Tibial nerve (tissue), 4 donors: ENCODE data around the gene SUMO3. TPM values are rescaled to one million over a fixed set of nuclear protein-coding genes. Genes with fewer than 3 reads are reported as not detected.

Source experiments
- DNase-seq, 2 donors: peaks; one replicate each; pipeline ENCODE4 v3.0.0-alpha.2; 2019; ENCODE audit warnings: low spot score in 2 of 2
- H3K27ac ChIP-seq, 4 donors: fragments of 200-600 bp; sonication (generic) in 3 of 4; one replicate each; pipeline ENCODE4 v1.5.1; 2017 to 2019; ENCODE audit warnings: mild to moderate bottlenecking in 1 of 4
- H3K27me3 ChIP-seq, 2 donors: fragments of 200-600 bp; sonication (generic) in 1 of 2; one replicate each; pipeline versions ENCODE4 v1.5.1 to v1.6.0; 2017 to 2019
- H3K36me3 ChIP-seq, 3 donors: fragments of 200-600 bp; sonication (generic); one replicate each; pipeline ENCODE4 v1.5.1; 2018 to 2019
- H3K4me1 ChIP-seq, 4 donors: fragments of 200-600 bp; sonication (generic) in 3 of 4; one replicate each; pipeline ENCODE4 v1.5.1; 2017 to 2019
- H3K4me3 ChIP-seq, 4 donors: fragments of 200-600 bp; sonication (generic) in 3 of 4; one replicate each; pipeline ENCODE4 v1.5.1; 2017 to 2019; ENCODE audit warnings: mild to moderate bottlenecking in 1 of 4, moderate library complexity in 1 of 4
- H3K9me3 ChIP-seq, 4 donors: fragments of 200-600 bp; sonication (generic) in 3 of 4; one replicate each; pipeline ENCODE4 v1.5.1; 2017 to 2019
- EP300 ChIP-seq, 2 donors: sonication (generic); formaldehyde crosslinking; IDR thresholded peaks; one replicate each; pipeline ENCODE4 v1.6.1; 2017; ENCODE audit warnings: antibody characterized with exemption in 2 of 2, mild to moderate bottlenecking in 1 of 2
- POLR2A ChIP-seq, 2 donors: fragments of 450-650 bp; IDR thresholded peaks; one replicate each; pipeline ENCODE4 v1.6.1; 2017; ENCODE audit warnings: antibody characterized with exemption in 2 of 2, mild to moderate bottlenecking in 2 of 2, moderate library complexity in 2 of 2
- WGBS, 2 donors: methylation state at CpG; one replicate each; pipeline ENCODE4 v1.1.5; 2018; 5-methylcytosine and 5-hydroxymethylcytosine counted together
- total RNA-seq, 4 donors: library from RNA; depleted of rRNA; stranded (reverse); fragments of >200 nt; gene quantifications; one replicate each; pipeline ENCODE4 v1.1.0, GENCODE V29; 2016
- TF ChIP-seq, protein P1 (sequence below), 5 experiments: fragments of 200-600 bp in 3 of 5; fragments of 450-650 bp in 2 of 5; sonication (generic) in 3 of 5; IDR thresholded peaks; one replicate each; pipeline ENCODE4 v1.5.1; 2016 to 2019; ENCODE audit warnings: antibody characterized with exemption in 5 of 5, mild to moderate bottlenecking in 3 of 5, moderate library complexity in 2 of 5

SUMO3 gene
- total RNA-seq, 4 donors from 2014 or later: 59.9 to 70.8 (median 62.1) TPM

DNA sequence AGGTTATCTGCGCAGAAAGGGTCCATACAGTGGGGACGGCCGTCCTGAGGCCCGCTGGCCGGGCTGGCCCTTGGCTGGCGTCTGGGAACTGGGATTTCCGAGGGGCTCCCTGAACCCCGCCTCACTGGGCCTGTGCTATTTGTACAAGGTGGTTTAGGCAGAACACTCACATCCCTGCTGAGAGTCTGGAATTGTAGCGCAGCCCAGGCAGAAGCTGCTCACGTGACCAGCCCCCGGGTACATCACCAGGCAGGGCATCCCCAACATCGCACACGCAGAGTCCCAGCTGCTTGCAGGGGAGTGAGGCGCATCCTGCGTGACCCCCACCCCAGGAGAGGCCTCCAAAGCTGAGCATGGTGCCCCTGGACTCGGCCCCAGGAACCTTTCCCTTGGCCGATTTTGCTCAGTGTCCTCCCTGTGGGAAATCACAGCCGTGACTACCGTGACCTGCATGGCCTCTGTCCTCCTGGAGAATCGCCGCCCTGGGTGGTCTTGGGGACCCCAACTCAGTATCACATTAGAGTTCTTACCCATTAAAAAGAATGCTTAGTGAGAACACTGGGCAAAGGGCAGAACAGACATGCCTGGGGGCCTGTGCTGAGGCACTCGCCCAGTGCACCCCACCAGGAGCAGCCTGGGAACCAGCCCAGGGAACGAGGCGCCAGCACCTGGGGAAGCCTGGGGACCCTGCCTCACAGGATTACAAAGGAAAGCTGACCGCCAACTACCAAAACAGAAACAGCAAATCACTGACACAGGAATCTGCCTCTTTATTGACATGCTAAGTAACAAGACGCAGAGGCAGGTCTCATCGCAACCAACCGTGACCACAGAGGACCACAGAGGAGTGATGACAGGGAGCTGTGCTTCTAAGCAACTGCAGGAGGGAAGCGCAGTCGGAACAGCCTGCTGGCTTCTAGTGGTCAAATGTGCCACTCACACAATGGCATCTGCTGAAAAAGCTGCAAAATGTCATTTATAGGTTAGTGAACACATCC is 49.7 kb downstream of the SUMO3 start:
- H3K27ac ChIP-seq: no peak overlapping the region
- H3K4me3 ChIP-seq: no peak overlapping the region
- no peak for DNase-seq
- H3K27me3 ChIP-seq: no peaks in the 10 kb centered on the region
- no peaks in the 10 kb centered on the region for H3K9me3 ChIP-seq
- WGBS, 2 donors: 80 to 81% methylated on average over 21 to 30 of the region's 30 CpGs
- H3K36me3 ChIP-seq: peaks cover 0 to 52% (median 7%) of the 10 kb centered on the region in 3 donors
- TF ChIP-seq, protein P1, sequence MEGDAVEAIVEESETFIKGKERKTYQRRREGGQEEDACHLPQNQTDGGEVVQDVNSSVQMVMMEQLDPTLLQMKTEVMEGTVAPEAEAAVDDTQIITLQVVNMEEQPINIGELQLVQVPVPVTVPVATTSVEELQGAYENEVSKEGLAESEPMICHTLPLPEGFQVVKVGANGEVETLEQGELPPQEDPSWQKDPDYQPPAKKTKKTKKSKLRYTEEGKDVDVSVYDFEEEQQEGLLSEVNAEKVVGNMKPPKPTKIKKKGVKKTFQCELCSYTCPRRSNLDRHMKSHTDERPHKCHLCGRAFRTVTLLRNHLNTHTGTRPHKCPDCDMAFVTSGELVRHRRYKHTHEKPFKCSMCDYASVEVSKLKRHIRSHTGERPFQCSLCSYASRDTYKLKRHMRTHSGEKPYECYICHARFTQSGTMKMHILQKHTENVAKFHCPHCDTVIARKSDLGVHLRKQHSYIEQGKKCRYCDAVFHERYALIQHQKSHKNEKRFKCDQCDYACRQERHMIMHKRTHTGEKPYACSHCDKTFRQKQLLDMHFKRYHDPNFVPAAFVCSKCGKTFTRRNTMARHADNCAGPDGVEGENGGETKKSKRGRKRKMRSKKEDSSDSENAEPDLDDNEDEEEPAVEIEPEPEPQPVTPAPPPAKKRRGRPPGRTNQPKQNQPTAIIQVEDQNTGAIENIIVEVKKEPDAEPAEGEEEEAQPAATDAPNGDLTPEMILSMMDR (IDR thresholded peaks at IDR 0.05): no peak
- no peak for TF ChIP-seq POLR2A (IDR thresholded peaks at IDR 0.05)
- no peak for TF ChIP-seq EP300 (IDR thresholded peaks at IDR 0.05)
- H3K4me1 ChIP-seq: peaks cover 0 to 6% (median 0%) of the 10 kb centered on the region in 4 donors

DNA sequence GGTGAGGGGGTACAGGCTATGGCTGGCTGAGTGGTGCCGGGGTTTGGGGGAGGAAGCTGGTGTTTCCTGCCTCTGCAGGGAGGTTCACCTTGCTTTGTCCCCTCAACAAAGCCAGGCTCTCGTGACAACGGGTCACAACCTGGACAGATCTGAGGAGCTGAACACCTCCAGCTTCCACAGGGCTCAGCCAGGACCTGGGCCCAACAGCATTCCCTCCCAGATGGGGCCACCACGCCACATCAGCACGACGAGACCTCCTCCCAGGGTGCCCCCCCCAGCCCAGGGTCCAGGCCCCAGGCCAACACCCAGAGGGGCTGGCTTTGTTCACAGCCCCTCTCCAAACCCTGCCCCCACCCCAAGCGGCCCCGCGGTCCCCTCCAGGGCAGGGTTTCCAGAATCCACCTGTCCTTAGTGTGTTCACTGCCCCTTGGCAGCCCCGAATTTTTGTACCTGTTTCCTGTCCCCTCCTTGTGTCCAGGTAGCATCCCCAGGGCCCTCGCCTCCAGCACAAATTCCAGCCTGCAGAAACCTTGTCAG is 51.0 kb downstream of the SUMO3 start:
- 80 to 82% methylated on average over 9 to 11 of the region's 11 CpGs for WGBS, 2 donors
- no peak overlapping the region for H3K27ac ChIP-seq
- H3K9me3 ChIP-seq: no peaks in the 10 kb centered on the region
- H3K36me3 ChIP-seq: peaks cover 0 to 39% (median 3%) of the 10 kb centered on the region in 3 donors
- no peak overlapping the region for H3K4me3 ChIP-seq
- H3K27me3 ChIP-seq: no peaks in the 10 kb centered on the region
- TF ChIP-seq, protein P1 (IDR thresholded peaks at IDR 0.05): no peak
- TF ChIP-seq POLR2A (IDR thresholded peaks at IDR 0.05): no peak
- no peak for TF ChIP-seq EP300 (IDR thresholded peaks at IDR 0.05)
- H3K4me1 ChIP-seq: peaks cover 0 to 6% (median 0%) of the 10 kb centered on the region in 4 donors
- no peak for DNase-seq

DNA sequence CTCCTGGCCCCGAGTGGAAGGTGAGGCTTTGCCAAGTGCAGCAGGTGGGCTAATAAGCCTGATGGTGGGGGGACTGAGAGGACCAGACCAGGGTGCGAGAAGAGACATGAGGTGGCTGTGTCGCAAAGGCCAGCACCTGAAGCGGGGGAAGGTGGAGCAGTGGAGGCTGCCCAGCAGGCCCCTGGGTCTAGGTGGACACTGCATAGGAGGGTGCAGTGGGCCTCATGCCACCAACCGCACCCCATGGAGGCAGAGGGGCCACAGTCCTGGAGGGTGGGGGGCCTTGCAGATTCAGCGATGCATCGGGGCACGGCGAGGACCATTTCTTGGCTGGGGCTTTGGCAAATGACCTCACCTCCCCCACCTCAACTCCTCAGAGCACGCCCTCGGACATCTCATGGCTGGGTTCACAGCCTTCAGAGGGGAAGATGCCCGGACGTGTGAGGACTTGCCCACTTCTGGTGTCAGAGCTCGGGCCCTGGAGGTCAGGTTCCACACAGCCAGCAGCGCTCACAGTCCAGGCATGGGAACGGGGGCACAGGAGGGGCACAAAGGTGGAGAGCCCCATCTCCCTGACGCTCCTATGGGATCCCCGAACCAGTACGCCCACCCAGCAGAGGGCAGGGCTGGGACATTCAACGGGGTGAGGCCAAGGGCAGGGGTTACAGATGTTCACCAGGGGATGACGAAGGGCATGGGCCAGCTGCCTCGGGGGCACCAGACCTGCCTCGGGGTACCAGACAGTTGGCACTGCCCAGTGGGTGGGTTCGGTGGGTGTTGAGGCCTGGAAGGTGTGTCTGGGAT is 51.6 kb downstream of the SUMO3 start:
- H3K4me1 ChIP-seq: peaks cover 0 to 6% (median 0%) of the 10 kb centered on the region in 4 donors
- H3K27me3 ChIP-seq: no peaks in the 10 kb centered on the region
- no peak overlapping the region for H3K4me3 ChIP-seq
- WGBS, 2 donors: 72 to 80% methylated on average over 21 to 24 of the region's 24 CpGs
- no peak overlapping the region for H3K27ac ChIP-seq
- H3K9me3 ChIP-seq: no peaks in the 10 kb centered on the region
- H3K36me3 ChIP-seq: peaks cover 0 to 33% (median 3%) of the 10 kb centered on the region in 3 donors
- DNase-seq: no peak
- TF ChIP-seq EP300 (IDR thresholded peaks at IDR 0.05) (no peak), POLR2A (IDR thresholded peaks at IDR 0.05) (no peak)
- TF ChIP-seq, protein P1 (IDR thresholded peaks at IDR 0.05): no peak

DNA sequence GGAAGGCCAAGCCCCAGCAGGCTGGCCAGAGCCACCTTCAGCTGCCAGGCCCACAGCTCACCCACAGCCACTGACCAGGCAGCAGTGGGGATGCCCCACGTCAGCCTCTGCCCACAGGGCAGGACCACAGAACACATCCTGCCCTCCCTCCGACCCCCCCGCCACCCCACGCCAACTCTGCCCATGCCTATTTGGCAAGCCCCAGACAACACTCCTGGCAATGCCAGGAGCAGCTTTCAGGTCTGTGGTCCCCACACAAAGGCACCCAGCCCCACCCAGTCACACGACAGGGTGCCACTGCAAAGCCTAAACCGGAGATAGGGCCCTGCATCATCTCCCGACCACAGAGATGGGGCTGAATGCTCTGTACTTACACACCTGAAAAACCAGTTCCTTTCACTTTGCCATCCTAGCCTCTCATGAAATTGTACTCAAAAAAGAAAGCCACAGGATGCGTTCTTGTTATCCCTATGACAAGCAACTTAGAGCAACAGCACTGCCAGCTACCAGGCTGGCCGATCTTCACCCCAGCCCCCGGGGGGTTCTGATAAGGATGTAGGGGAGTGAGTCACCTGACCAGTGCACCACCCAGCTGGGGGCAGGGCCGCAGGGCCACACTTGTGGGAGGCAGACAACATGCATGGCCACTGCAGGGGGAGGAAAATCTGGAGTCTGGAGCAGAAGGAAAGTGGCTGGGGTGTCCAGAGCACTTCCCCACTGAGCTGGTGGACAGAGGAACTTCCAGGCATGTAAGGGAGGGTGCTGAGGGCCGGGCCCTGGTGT is 52.4 kb downstream of the SUMO3 start:
- Histone ChIP-seq H3K4me3 (no peak overlapping the region), H3K27ac (no peak overlapping the region), H3K4me1 (peaks cover 0 to 6% (median 0%) of the 10 kb centered on the region in 4 donors), H3K36me3 (peaks cover 0 to 25% (median 0%) of the 10 kb centered on the region in 3 donors), H3K9me3 (no peaks in the 10 kb centered on the region), H3K27me3 (no peaks in the 10 kb centered on the region)
- TF ChIP-seq, protein P1 (IDR thresholded peaks at IDR 0.05): no peak
- TF ChIP-seq EP300 (IDR thresholded peaks at IDR 0.05): no peak
- TF ChIP-seq POLR2A (IDR thresholded peaks at IDR 0.05): no peak
- DNase-seq: no peak
- 37 to 53% methylated on average over 9 to 12 of the region's 12 CpGs for WGBS, 2 donors
